IPS-20b (cell line): Measurements from ENCODE around the gene MIPEP.
"Not testable (repeated sequence)": the region's sequence is repeated elsewhere in the genome, so short reads cannot be mapped to it uniquely, and the experiment has no call there.

Source experiments
- H3K27ac ChIP-seq: one replicate; pipeline ENCODE4 v1.5.1; 2013; ENCODE audit warnings: low read length
- H3K27me3 ChIP-seq: 2 replicates; pipeline ENCODE4 v1.6.1; 2013; ENCODE audit warnings: mild to moderate bottlenecking, low read length, inconsistent platforms; ENCODE audit not compliant: insufficient read depth
- H3K36me3 ChIP-seq: 2 replicates; pipeline ENCODE4 v1.6.1; 2013; ENCODE audit warnings: low read depth, mild to moderate bottlenecking, inconsistent platforms, low read length, moderate library complexity; ENCODE audit not compliant: insufficient read depth
- H3K4me1 ChIP-seq: 2 replicates; pipeline ENCODE4 v1.6.1; 2013; ENCODE audit warnings: mild to moderate bottlenecking, control low read depth, inconsistent platforms, low read length, moderate library complexity; ENCODE audit not compliant: insufficient read depth
- H3K4me3 ChIP-seq: 2 replicates; pipeline ENCODE4 v1.5.1; 2013; ENCODE audit warnings: mild to moderate bottlenecking, low read length, inconsistent platforms
- H3K9ac ChIP-seq: 2 replicates; pipeline ENCODE4 v1.6.1; 2013; ENCODE audit warnings: low read depth, mild to moderate bottlenecking, inconsistent platforms, low read length, moderate library complexity
- H3K9me3 ChIP-seq: 2 replicates; pipeline ENCODE4 v1.6.1; 2013; ENCODE audit warnings: mild to moderate bottlenecking, low read depth, low read length, inconsistent platforms; ENCODE audit not compliant: insufficient read depth

MIPEP gene

DNA sequence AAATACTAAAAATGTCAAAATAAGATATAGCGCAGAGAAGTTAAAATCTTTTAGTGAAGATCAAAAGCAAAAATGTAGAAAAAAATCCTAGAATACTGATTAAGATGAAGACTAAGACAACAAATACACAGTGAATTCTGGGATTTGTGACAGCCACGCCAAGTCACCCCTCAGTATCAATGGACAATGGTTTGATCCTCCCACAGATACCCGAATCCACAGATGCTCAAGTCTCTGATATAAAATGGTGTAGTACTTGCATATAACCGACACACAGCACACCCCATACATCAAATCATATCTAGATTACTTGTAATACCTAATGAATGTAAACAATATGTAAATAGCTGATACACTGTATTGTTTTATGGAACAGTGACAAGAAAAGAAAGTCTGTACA is 5.9 kb downstream of the MIPEP start:
- H3K36me3 ChIP-seq, result peaks cover 30% of the 10 kb centered on the region
- peaks cover 5% of the 10 kb centered on the region for H3K4me1 ChIP-seq
- no peak overlapping the region for H3K27ac ChIP-seq
- H3K9ac ChIP-seq, result no peak overlapping the region
- no peak overlapping the region for H3K4me3 ChIP-seq
- no peaks in the 10 kb centered on the region for H3K9me3 ChIP-seq
- H3K27me3 ChIP-seq, result no peaks in the 10 kb centered on the region

DNA sequence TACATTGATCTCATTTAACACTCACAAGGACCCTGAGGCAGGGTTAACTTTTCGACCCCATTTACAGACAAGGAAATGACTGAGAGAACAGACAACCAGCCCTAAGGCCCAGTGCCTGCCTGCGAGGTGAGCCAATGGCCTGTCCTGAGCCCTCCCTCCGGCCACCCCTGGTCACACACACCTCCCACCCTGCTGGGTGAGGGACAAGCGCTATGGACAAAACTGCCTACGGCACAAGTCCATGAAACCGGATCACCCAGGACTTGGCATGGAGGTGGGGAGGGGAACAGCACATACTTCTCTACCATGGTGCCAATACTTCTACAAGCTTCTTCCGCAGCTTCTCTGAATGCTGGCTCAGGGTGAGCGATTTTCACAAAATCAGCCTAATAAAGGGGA is 7.8 kb downstream of the MIPEP start:
- H3K9me3 ChIP-seq, H3K9ac ChIP-seq, H3K27ac ChIP-seq, H3K4me3 ChIP-seq, H3K27me3 ChIP-seq, H3K4me1 ChIP-seq: not testable (repeated sequence)
- H3K36me3 ChIP-seq, result peaks cover 38% of the 10 kb centered on the region

DNA sequence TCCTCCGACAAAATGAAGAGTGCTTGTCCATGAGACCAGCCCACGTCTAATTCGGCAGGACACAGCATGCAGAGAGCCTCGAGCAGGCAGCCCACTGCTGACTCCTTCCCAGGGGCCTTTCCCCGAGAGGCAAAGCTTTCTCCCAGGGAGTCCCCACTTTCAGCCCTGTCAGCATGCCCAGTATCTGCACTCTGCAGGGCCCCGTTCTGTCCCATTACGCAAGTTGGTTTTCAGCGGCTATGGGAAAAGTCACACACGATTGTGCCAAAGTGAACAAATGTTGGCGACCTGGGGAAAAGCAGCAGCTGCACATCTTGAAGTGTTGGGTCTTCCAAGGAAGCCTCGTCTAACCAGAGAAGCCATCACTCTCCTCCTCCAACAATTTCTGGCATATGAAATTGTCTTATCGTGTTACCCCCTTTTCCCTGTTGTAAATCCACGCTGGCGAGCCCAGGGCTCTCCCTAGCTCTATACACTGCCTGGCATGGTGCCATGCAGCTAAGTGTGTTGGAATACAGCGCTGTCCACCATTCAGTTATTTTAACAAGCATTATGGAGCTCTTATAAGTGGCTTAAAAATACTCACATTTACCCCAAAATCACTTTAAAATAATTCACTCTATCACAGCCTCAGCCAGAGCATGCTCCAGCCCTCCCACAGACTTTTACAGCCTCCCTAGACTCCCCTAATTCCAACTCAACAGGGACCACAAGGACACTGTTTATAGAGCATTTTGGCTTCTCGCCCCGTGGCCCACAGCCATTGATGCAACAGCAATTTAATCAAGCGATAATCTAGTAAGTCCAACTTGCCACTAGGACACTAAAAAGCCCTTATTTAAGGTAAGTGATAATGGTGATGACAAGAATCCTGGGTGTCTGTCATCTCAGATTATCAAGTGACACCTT is 8.5 kb downstream of the MIPEP start:
- not testable (repeated sequence) for H3K4me1 ChIP-seq, H3K9me3 ChIP-seq

DNA sequence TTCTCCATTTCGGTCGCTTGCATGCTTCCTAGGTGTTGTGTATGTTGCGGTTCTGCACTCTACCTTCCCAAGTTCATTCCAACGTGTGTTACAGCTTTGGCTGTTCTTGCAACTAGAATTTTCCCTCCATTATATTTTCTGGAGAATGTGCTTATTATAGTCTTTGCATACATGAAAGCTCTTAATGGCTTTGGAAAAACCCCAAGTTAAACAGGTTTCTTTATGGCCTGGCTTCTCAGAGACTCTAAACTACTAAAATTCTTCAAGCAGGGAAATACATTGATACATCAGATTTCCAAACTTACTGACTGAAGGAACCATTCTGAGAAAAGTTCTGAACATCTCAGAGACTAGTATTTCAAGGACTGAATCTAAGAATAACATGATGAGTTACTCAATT is 11.9 kb downstream of the MIPEP start:
- H3K27me3 ChIP-seq, result no peaks in the 10 kb centered on the region
- H3K27ac ChIP-seq, result no peak overlapping the region
- H3K9ac ChIP-seq, result no peak overlapping the region
- H3K36me3 ChIP-seq, result peaks cover 20% of the 10 kb centered on the region
- no peaks in the 10 kb centered on the region for H3K9me3 ChIP-seq
- no peaks in the 10 kb centered on the region for H3K4me1 ChIP-seq
- H3K4me3 ChIP-seq, result no peak overlapping the region

More for the DNA sequence above, 8.5 kb downstream of the MIPEP start:
- not testable (repeated sequence) for H3K27me3 ChIP-seq, H3K27ac ChIP-seq, H3K9ac ChIP-seq, H3K4me3 ChIP-seq
- H3K36me3 ChIP-seq, result peaks cover 38% of the 10 kb centered on the region

DNA sequence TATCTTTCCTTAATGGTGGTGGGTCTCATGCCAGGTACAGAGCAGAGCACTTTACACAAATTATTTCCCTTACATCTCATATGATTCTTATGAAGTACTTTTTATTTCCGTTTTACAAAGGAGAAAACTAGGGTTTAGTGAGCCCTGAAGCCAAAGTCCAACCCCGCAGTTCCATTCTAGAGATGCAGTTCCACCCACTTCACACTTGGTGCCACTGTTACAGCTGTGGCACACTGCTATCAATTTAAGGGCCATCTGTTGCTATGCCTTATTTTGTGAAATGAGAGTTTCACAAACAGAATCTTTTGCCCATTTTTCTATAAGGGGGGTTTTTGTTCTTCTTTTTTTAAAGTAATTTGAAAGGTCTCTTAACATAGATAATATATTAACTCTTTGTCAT is 12.9 kb downstream of the MIPEP start:
- Histone ChIP-seq H3K27me3 (no peaks in the 10 kb centered on the region), H3K4me1 (no peaks in the 10 kb centered on the region), H3K27ac (no peak overlapping the region), H3K4me3 (no peak overlapping the region), H3K9ac (no peak overlapping the region), H3K9me3 (no peaks in the 10 kb centered on the region), H3K36me3 (peaks cover 16% of the 10 kb centered on the region)

DNA sequence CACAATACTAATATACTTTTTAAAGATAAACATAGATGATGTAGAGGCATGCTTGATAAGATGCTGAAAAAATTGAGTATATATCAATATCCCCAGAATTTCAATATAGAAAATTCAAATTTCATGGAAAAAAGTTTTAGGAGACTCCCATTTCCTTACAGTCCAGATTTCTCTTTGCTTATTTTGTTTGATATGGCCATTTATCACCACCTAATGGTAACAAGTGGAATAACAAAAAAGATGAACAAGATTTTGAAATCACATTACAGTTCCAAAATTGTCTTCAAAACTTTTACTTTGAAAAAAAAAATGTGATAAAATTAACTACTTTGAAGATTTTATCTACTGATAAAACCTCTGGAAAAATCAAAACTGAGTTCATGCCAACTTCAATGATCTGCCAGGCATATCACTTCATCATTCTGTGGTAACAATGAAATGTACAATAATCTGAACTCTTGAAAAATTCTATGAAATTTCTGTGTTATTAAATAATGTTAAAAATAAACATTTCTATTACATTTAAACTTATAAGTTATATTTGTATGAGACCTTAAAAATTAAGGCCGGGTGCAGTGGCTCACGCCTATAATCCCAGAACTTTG is 17.5 kb downstream of the MIPEP start:
- no peaks in the 10 kb centered on the region; the same call in 1 of the 2 replicates for H3K36me3 ChIP-seq
- H3K4me3 ChIP-seq, result no peak overlapping the region
- no peaks in the 10 kb centered on the region for H3K9me3 ChIP-seq
- H3K4me1 ChIP-seq, result peaks cover 6% of the 10 kb centered on the region; the same call in 1 of the 2 replicates
- H3K9ac ChIP-seq, result no peak overlapping the region
- H3K27ac ChIP-seq, result no peak overlapping the region
- H3K27me3 ChIP-seq, result no peaks in the 10 kb centered on the region

DNA sequence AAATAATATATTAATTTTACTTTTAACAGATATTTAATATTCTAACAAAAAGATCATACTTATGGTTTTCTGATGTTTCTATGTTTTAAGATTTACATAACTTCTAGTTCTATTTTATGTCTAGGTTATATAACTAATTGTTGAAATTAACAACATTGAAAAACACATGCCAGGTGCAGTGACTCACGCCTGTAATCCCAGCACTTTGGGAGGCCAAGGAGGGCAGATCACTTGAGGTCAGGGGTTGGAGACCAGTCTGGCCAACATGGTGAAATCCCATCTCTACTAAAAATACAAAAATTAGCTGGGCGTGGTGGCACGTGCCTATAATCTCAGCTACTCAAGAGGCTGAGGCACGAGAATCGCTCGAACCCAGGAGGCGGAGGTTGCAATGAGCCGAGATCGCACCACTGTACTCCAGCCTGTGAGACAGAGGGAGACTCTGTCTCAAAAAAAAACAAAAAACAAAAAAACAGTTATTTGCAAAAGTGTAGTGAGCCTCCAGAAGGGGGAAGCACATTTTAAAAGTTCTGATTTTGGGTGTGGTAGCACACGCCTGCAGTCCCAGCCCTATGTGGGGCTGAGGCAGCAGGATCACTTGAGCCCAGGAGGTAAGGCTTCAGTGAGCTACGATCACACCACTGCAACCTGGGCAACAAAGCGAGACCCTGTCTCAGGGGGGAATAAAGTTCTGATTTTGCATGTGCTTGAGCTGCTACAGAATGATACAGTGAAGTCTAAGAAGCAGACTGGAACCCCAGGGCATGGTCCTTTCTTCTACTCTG is 18.7 kb downstream of the MIPEP start:
- H3K27me3 ChIP-seq, result no peaks in the 10 kb centered on the region
- H3K4me1 ChIP-seq, result peaks cover 8% of the 10 kb centered on the region; the same call in 1 of the 2 replicates
- H3K36me3 ChIP-seq, result no peaks in the 10 kb centered on the region
- H3K4me3 ChIP-seq, result no peak overlapping the region
- no peaks in the 10 kb centered on the region for H3K9me3 ChIP-seq
- no peak overlapping the region for H3K27ac ChIP-seq
- H3K9ac ChIP-seq, result no peak overlapping the region

DNA sequence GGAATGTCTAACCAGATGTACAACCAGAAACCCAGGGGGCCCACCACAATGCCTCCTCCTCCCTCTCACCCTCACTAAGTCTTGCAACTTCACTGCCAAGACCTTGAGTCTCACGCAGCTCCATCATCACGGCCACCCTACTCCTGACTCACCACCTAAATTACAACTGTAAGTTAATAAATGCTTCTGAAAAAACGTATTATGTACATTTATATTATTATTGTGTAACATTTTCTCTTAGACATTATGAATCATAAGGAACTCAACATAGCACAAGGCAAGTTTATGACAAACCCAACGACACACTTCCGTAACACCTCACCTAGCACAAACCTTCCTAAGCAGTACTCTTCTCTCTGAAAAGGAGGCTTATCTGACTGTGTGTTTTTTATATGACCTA is 20.7 kb downstream of the MIPEP start:
- Histone ChIP-seq H3K9ac (no peak overlapping the region), H3K4me3 (no peak overlapping the region), H3K36me3 (no peaks in the 10 kb centered on the region), H3K9me3 (no peaks in the 10 kb centered on the region), H3K27ac (no peak overlapping the region), H3K4me1 (peaks cover 8% of the 10 kb centered on the region; the same call in 1 of the 2 replicates), H3K27me3 (no peaks in the 10 kb centered on the region)

DNA sequence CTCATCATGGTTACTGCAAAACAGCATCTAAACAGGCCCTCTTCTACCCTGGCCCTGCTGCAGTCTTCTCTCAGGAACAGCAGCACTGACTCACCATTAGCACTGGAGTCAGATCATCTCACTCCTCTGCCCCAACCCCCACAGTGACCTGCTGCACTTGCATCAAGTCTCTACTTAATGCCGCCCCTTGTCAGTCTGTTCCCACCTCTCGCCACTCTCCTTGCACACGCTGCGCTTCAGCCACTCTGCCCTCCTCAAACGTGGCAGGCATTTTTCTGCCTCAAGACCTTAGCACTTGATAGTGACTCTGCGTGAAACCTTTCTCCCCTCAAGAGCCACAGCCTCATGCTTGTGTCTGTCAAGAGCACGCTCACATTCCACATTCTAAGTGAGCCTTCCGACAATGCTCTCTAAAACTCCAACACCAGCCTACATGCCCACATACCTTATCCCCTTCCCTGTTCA is 22.1 kb downstream of the MIPEP start:
- Histone ChIP-seq H3K9ac (no peak overlapping the region), H3K27ac (no peak overlapping the region), H3K9me3 (no peaks in the 10 kb centered on the region), H3K36me3 (no peaks in the 10 kb centered on the region), H3K4me1 (peaks cover 8% of the 10 kb centered on the region; the same call in 1 of the 2 replicates), H3K27me3 (no peaks in the 10 kb centered on the region), H3K4me3 (no peak overlapping the region)

DNA sequence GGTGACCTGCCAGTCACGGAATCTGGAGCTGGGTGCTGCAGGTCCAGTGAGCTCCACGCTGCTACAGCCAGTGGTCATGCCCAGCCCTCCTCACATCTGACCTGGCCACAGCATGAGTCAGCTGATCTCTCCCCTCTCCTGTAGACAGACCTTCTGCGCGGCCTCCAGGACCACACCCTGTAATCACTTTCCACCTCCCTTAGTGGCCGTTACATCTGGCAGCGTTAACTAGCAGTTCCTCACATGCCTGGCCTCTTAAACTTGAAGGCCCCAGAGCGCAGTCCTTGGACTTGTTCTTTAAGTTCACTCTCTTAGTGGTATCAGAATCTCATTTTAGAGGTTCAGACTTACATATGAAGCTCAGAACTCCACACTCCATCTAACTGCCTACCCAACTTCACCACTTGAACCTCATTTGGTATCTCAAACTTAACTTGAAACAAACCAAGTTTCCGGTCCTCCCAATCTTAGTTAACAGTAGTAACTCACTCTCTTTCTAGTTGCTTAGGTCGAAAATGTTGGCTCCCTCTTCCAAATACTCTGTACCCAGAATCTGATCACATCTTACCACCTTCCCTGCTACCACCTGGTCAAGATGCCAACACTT is 22.7 kb downstream of the MIPEP start:
- no peaks in the 10 kb centered on the region for H3K27me3 ChIP-seq
- H3K9ac ChIP-seq, result no peak overlapping the region
- no peak overlapping the region for H3K4me3 ChIP-seq
- no peak overlapping the region for H3K27ac ChIP-seq
- H3K4me1 ChIP-seq, result peaks cover 8% of the 10 kb centered on the region; the same call in 1 of the 2 replicates
- peaks cover 4% of the 10 kb centered on the region; the same call in 1 of the 2 replicates for H3K36me3 ChIP-seq
- H3K9me3 ChIP-seq, result no peaks in the 10 kb centered on the region

DNA sequence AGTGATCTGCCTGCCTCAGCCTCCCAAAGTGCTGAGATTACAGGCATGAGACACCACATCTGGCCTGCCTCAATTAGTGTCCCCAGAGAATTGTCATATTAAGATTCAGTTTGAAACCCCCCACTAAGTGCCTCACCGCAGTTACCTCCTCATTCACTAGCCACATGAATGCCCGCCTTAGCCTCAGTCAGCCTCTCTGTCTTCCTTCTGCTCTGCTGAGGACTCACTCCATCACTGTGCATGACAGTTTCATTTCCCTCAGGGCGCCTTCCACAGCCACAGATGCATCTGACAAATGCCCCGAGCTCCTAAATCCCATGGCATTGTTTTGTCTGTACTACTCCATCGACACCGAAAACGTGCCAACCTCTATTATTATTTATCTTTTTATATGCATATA is 23.3 kb downstream of the MIPEP start:
- no peak overlapping the region for H3K27ac ChIP-seq
- H3K36me3 ChIP-seq, result peaks cover 4% of the 10 kb centered on the region; the same call in 1 of the 2 replicates
- H3K4me3 ChIP-seq, result no peak overlapping the region
- H3K27me3 ChIP-seq, result no peaks in the 10 kb centered on the region
- no peak overlapping the region for H3K9ac ChIP-seq
- no peaks in the 10 kb centered on the region for H3K9me3 ChIP-seq
- peaks cover 8% of the 10 kb centered on the region; the same call in 1 of the 2 replicates for H3K4me1 ChIP-seq
